Loucy (cell line): Measurements from ENCODE around the gene C5AR2.

Experiments used
- CTCF ChIP-seq: fragments of 200-600 bp; sonication (generic); conservative IDR thresholded peaks from 2 replicates; pipeline ENCODE4 v1.5.1; 2014; ENCODE audit warnings: mild to moderate bottlenecking, antibody characterized with exemption, low read length
- EZH2phosphoT487 ChIP-seq: fragments of 200-600 bp; IDR thresholded peaks from 2 replicates; pipeline ENCODE4 v1.6.1; 2018; ENCODE audit warnings: antibody characterized with exemption, mild to moderate bottlenecking, moderate library complexity, borderline replicate concordance

GRCh38 chr19:47381653-47382279 is 49.8 kb downstream of the C5AR2 start:
- TF ChIP-seq CTCF (no peak), EZH2phosphoT487 (no peak)
